Stimulated activated CD4-positive, alpha-beta T cell treated with anti-CD3 and anti-CD28 coated beads, Interleukin-4, amount 100 ng/mL, for 1 hour (primary cell): ENCODE results near the gene SMIM30.
A peak's percentile ranks its signal among the peaks of the same experiment; 100 is the strongest.

Experiments
- DNase-seq: peaks from one replicate; pipeline ENCODE4 v3.0.0-alpha.2; 2020

SMIM30 gene

GRCh38 chr7:113099284-113099919, 19.0 kb downstream of the SMIM30 start:
- no peak for DNase-seq

GRCh38 chr7:113094517-113095249, 23.7 kb downstream of the SMIM30 start:
- no peak for DNase-seq

GRCh38 chr7:113093561-113093960, 24.8 kb downstream of the SMIM30 start:
- DNase-seq = no peak

GRCh38 chr7:113092762-113093161, 25.6 kb downstream of the SMIM30 start:
- DNase-seq = no peak

- no peak for DNase-seq
These were observed 31.0 kb downstream of the SMIM30 start for GRCh38 chr7:113087071-113087998.

GRCh38 chr7:113086431-113086888, 31.9 kb downstream of the SMIM30 start, which contains the start of gene GPR85:
GPR85 (minus strand) TSS chr7:113086827; CDS start chr7:113084721, 2,106 bp downstream.
- peak; percentile 24 for DNase-seq

GRCh38 chr7:113085781-113086390, 32.5 kb downstream of the SMIM30 start:
- no peak for DNase-seq

- no peak for DNase-seq
These were observed 33.7 kb downstream of the SMIM30 start for GRCh38 chr7:113084496-113085172.

GRCh38 chr7:113083816-113084495, 34.4 kb downstream of the SMIM30 start:
- DNase-seq = no peak

GRCh38 chr7:113083132-113083815, 35.1 kb downstream of the SMIM30 start:
- DNase-seq = no peak

- no peak for DNase-seq
These were observed 40.0 kb downstream of the SMIM30 start for GRCh38 chr7:113078331-113078730.

GRCh38 chr7:113076703-113077102, 41.7 kb downstream of the SMIM30 start:
- DNase-seq = no peak

GRCh38 chr7:113071465-113071864, 46.9 kb downstream of the SMIM30 start:
- no peak for DNase-seq
